Fibroblast of skin of abdomen (primary cell): ENCODE measurements around the gene RBM15.

Experiments
- DNase-seq: peaks from one replicate; pipeline ENCODE4 v3.0.0-alpha.2; 2013

RBM15 gene

GRCh38 chr1:110355321-110355720 is 16.1 kb downstream of the RBM15 start:
- no peak for DNase-seq

GRCh38 chr1:110356379-110356778 is 17.2 kb downstream of the RBM15 start:
- no peak for DNase-seq

GRCh38 chr1:110360431-110360830 is 21.3 kb downstream of the RBM15 start:
- DNase-seq, result no peak

- DNase-seq, result no peak
Observed at GRCh38 chr1:110361856-110362255, 22.7 kb downstream of the RBM15 start.

GRCh38 chr1:110364221-110364620 is 25.0 kb downstream of the RBM15 start:
- no peak for DNase-seq

- peak; percentile 48 for DNase-seq
Observed at GRCh38 chr1:110370827-110371226, 31.6 kb downstream of the RBM15 start.

GRCh38 chr1:110375490-110375889 is 36.3 kb downstream of the RBM15 start:
- DNase-seq, result no peak

- peak; percentile 24 for DNase-seq
Observed at GRCh38 chr1:110380672-110381283, 41.6 kb downstream of the RBM15 start.

- no peak for DNase-seq
Observed at GRCh38 chr1:110383251-110383990, 44.2 kb downstream of the RBM15 start.

- no peak for DNase-seq
Observed at GRCh38 chr1:110384581-110385321, 45.6 kb downstream of the RBM15 start.

GRCh38 chr1:110385369-110385768 is 46.2 kb downstream of the RBM15 start:
- DNase-seq, result no peak

GRCh38 chr1:110387048-110387754 is 48.0 kb downstream of the RBM15 start:
- DNase-seq, result no peak

- DNase-seq, result peak; percentile 64
Observed at GRCh38 chr1:110390096-110390495, 50.9 kb downstream of the RBM15 start.

- peak; percentile 68 for DNase-seq
Observed at GRCh38 chr1:110390692-110391245, 51.6 kb downstream of the RBM15 start, which contains the start of gene SLC16A4. Gene SLC16A4 (minus strand): TSS chr1:110391026. CDS start chr1:110389323, 1,703 bp downstream.

- no peak for DNase-seq
Observed at GRCh38 chr1:110393286-110393685, 54.1 kb downstream of the RBM15 start.

GRCh38 chr1:110393691-110394492 is 54.7 kb downstream of the RBM15 start:
- DNase-seq, result peak; percentile 74

- DNase-seq, result no peak
Observed at GRCh38 chr1:110394493-110394820, 55.3 kb downstream of the RBM15 start.
